Neuronal stem cell (in vitro differentiated cells): ENCODE measurements around the gene CORO2B.

Source experiments
- DNase-seq: peaks from one replicate; pipeline ENCODE4 v3.0.0-alpha.2; 2013; ENCODE audit warnings: low spot score
- H2AFZ ChIP-seq: one replicate; pipeline ENCODE4 v1.6.1; 2013; ENCODE audit warnings: mild to moderate bottlenecking, low read length, inconsistent platforms
- H2AK5ac ChIP-seq: 2 replicates; pipeline ENCODE4 v1.6.1; 2013; ENCODE audit warnings: low read depth, mild to moderate bottlenecking, inconsistent platforms, low read length, moderate library complexity, mixed read lengths
- H2BK120ac ChIP-seq: 2 replicates; pipeline ENCODE4 v1.6.1; 2013; ENCODE audit warnings: low read depth, mild to moderate bottlenecking, inconsistent platforms, low read length, moderate library complexity, mixed read lengths
- H2BK12ac ChIP-seq: one replicate; pipeline ENCODE4 v1.6.1; 2013; ENCODE audit warnings: low read length, inconsistent platforms
- H2BK15ac ChIP-seq: 2 replicates; pipeline ENCODE4 v1.6.1; 2013; ENCODE audit warnings: mild to moderate bottlenecking, low read length, inconsistent platforms, mixed read lengths
- H2BK5ac ChIP-seq: one replicate; pipeline ENCODE4 v1.6.1; 2013; ENCODE audit warnings: inconsistent platforms, mild to moderate bottlenecking, low read length, moderate library complexity
- H3K14ac ChIP-seq: one replicate; pipeline ENCODE4 v1.6.1; 2013; ENCODE audit warnings: low read length, inconsistent platforms
- H3K18ac ChIP-seq: 2 replicates; pipeline ENCODE4 v1.6.1; 2013; ENCODE audit warnings: low read length, inconsistent platforms
- H3K23ac ChIP-seq: 2 replicates; pipeline ENCODE4 v1.6.1; 2013; ENCODE audit warnings: low read depth, mild to moderate bottlenecking, mixed read lengths, low read length, inconsistent platforms; ENCODE audit not compliant: poor library complexity
- H3K27ac ChIP-seq: replicated peaks from 3 replicates; pipeline ENCODE4 v1.5.1; 2013; ENCODE audit warnings: low read length, inconsistent platforms
- H3K27me3 ChIP-seq, 3 experiments: 2 replicates each; pipeline ENCODE4 v1.6.1; 2013; ENCODE audit warnings: low read length in 3 of 3, mild to moderate bottlenecking in 2 of 3, inconsistent platforms in 1 of 3, low read depth in 1 of 3, mixed read lengths in 1 of 3, moderate library complexity in 1 of 3; ENCODE audit not compliant: control insufficient read depth in 3 of 3, insufficient read depth in 3 of 3
- H3K36me3 ChIP-seq, 2 donors: replicated peaks in 1 of 2; 2 replicates each; pipeline ENCODE4 v1.6.1; 2013; ENCODE audit warnings: low read length in 2 of 2; ENCODE audit not compliant: control insufficient read depth in 2 of 2, insufficient read depth in 2 of 2
- H3K4ac ChIP-seq: 2 replicates; pipeline ENCODE4 v1.6.1; 2013; ENCODE audit warnings: inconsistent platforms, mild to moderate bottlenecking, low read length, moderate library complexity
- H3K4me1 ChIP-seq, 2 donors: 1 replicate in 1 of 2; 2 replicates in 1 of 2; pipeline ENCODE4 v1.6.1; 2013; ENCODE audit warnings: low read length in 2 of 2, low read depth in 1 of 2; ENCODE audit not compliant: control insufficient read depth in 2 of 2, insufficient read depth in 1 of 2
- H3K4me2 ChIP-seq: one replicate; pipeline ENCODE4 v1.6.1; 2013; ENCODE audit warnings: mild to moderate bottlenecking, low read length, inconsistent platforms; ENCODE audit not compliant: insufficient read depth, poor library complexity, severe bottlenecking
- H3K4me3 ChIP-seq, 2 donors: 2 replicates each; pipeline ENCODE4 v1.5.1; 2013; ENCODE audit warnings: low read length in 2 of 2, mild to moderate bottlenecking in 2 of 2, inconsistent platforms in 1 of 2, moderate library complexity in 1 of 2
- H3K79me1 ChIP-seq: one replicate; pipeline ENCODE4 v1.6.1; 2013; ENCODE audit warnings: low read depth, mild to moderate bottlenecking, inconsistent platforms, low read length, moderate library complexity
- H3K9ac ChIP-seq: one replicate; pipeline ENCODE4 v1.6.1; 2013; ENCODE audit warnings: mild to moderate bottlenecking, low read depth, low read length, inconsistent platforms; ENCODE audit not compliant: poor library complexity
- H3K9me3 ChIP-seq, 2 donors: replicated peaks in 1 of 2; 2 replicates each; pipeline versions ENCODE3 to v1.6.1; 2013; ENCODE audit warnings: low read length in 2 of 2, mild to moderate bottlenecking in 2 of 2, inconsistent platforms in 1 of 2, low read depth in 1 of 2, mixed read lengths in 1 of 2, moderate library complexity in 1 of 2; ENCODE audit not compliant: control insufficient read depth in 2 of 2, insufficient read depth in 1 of 2
- H4K8ac ChIP-seq: one replicate; pipeline ENCODE4 v1.6.1; 2013; ENCODE audit warnings: low read depth, mild to moderate bottlenecking, inconsistent platforms, low read length, moderate library complexity
- H4K91ac ChIP-seq: one replicate; pipeline ENCODE4 v1.6.1; 2013; ENCODE audit warnings: low read length, low read depth, mild to moderate bottlenecking, inconsistent platforms; ENCODE audit not compliant: poor library complexity
- WGBS, 2 donors: extraction: QIAGEN DNeasy Blood & Tissue Kit; methylation state at CpG; one replicate each; pipeline ENCODE4 v1.1.7; 2013; ENCODE audit warnings: missing lambda C conversion rate in 2 of 2, mixed read lengths in 1 of 2; ENCODE audit not compliant: insufficient read length in 2 of 2, insufficient replicate concordance in 1 of 2; ENCODE audit errors: extremely low coverage in 2 of 2; 5-methylcytosine and 5-hydroxymethylcytosine counted together

Gene CORO2B

DNA sequence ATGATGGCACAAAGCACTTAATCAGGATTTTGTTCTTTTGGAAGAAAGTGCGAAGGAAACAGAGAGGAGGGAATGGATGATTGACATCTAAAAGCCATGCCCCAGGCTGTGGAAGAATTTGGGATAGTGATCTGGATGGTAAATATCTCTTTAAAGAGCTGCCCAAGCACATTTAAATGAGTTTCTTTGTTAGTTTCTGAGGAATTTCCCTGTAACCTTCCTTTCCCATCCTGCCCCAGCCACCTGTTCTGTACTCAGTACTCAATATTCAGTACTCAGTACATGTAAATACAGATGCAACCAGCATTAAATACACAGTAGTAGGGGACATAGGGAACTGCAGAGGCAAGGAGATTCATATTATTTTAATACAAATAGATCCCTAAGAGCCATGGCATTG lies 7.8 kb upstream of the CORO2B start:
- Histone ChIP-seq H3K36me3 (no peaks in the 10 kb centered on the region), H3K4me3 (no peak overlapping the region), H3K18ac (no peak overlapping the region), H3K9ac (no peak overlapping the region), H3K9me3 (no peaks in the 10 kb centered on the region), H3K14ac (no peak overlapping the region), H2BK120ac (no peak overlapping the region), H2AK5ac (no peak overlapping the region), H4K8ac (no peak overlapping the region), H2BK5ac (no peak overlapping the region), H2BK12ac (no peak overlapping the region), H2AFZ (no peak overlapping the region), H3K27ac (no peak overlapping the region), H2BK15ac (no peak overlapping the region), H3K4me1 (peaks cover 6 to 31% of the 10 kb centered on the region in 2 donors), H3K27me3 (peaks cover 0 to 5% (median 0%) of the 10 kb centered on the region in 3 experiments), H4K91ac (no peak overlapping the region), H3K4ac (no peak overlapping the region), H3K23ac (no peak overlapping the region), H3K4me2 (no peak overlapping the region), H3K79me1 (no peaks in the 10 kb centered on the region)
- no peak for DNase-seq
- WGBS, 2 donors = no CpG with 5 or more reads among the region's 1 CpG

DNA sequence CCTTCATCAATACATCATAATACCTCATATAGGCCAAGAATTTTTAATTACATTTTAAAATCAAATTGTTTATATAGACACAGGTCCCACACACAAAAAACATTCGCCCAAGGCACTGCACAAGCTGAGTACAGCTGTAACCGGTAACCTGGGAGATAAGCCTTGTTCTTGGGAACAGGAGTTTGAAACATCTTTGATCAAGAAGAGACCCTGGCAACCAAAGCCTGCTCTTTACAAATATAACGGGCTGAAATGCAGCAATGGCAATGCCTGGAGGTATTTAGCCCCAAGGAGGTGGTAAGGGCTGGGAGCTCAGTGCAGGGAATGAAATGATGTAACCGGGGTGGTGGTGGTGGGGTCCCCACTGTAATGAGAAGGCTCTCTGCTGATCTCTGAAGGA lies 7.2 kb upstream of the CORO2B start:
- no peak for DNase-seq
- Histone ChIP-seq H2BK12ac (no peak overlapping the region), H2AFZ (peak overlapping the region; percentile 1), H3K27ac (no peak overlapping the region), H3K9ac (no peak overlapping the region), H2AK5ac (no peak overlapping the region), H2BK120ac (no peak overlapping the region), H3K14ac (no peak overlapping the region), H3K18ac (peak overlapping the region; percentile 7), H3K27me3 (peaks cover 0 to 5% (median 0%) of the 10 kb centered on the region in 3 experiments), H3K4me3 (no peak overlapping the region), H3K36me3 (no peaks in the 10 kb centered on the region), H2BK15ac (no peak overlapping the region), H4K91ac (no peak overlapping the region), H2BK5ac (no peak overlapping the region), H3K23ac (no peak overlapping the region), H3K9me3 (no peaks in the 10 kb centered on the region), H3K4me2 (no peak overlapping the region), H3K4me1 (peaks cover 6 to 31% of the 10 kb centered on the region in 2 donors), H4K8ac (no peak overlapping the region), H3K4ac (no peak overlapping the region), H3K79me1 (no peaks in the 10 kb centered on the region)
- no CpG with 5 or more reads among the region's 4 CpGs for WGBS, 2 donors

DNA sequence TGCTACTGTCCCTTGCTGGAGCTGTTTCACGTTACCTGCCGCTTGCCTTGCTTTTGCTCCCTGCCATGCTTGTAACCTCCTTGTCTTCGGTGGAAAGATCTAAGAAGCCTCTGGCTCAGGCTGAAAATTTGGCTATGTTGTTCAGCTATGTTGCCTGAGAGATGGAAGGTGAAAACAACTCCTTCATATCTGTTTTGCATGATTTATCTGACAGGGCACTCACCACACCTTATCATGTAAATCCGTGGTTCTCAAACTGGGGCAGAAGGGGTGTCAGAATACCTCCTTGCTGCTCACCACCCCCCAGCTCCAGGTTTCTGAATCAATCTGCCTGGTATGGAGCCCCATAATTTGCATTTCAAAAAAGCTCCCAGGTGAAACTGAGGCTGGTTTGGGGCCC lies 6.5 kb upstream of the CORO2B start:
- no peak overlapping the region for H2BK12ac ChIP-seq
- no peaks in the 10 kb centered on the region for H3K79me1 ChIP-seq
- H3K36me3 ChIP-seq = no peaks in the 10 kb centered on the region
- no peak overlapping the region for H2AFZ ChIP-seq
- H2AK5ac ChIP-seq = no peak overlapping the region
- H4K8ac ChIP-seq = no peak overlapping the region
- H3K4ac ChIP-seq = no peak overlapping the region
- WGBS, 2 donors = no CpG with 5 or more reads among the region's 4 CpGs
- no peak overlapping the region for H3K9ac ChIP-seq
- no peak overlapping the region for H2BK5ac ChIP-seq
- H3K23ac ChIP-seq = no peak overlapping the region
- no peak overlapping the region for H3K18ac ChIP-seq
- no peak overlapping the region for H4K91ac ChIP-seq
- no peak overlapping the region for H3K27ac ChIP-seq
- peaks cover 6 to 31% of the 10 kb centered on the region in 2 donors for H3K4me1 ChIP-seq
- no peak overlapping the region for H2BK120ac ChIP-seq
- no peak overlapping the region for H3K4me2 ChIP-seq
- H3K4me3 ChIP-seq = no peak overlapping the region
- peaks cover 0 to 6% (median 5%) of the 10 kb centered on the region in 3 experiments for H3K27me3 ChIP-seq
- H3K14ac ChIP-seq = no peak overlapping the region
- no peaks in the 10 kb centered on the region for H3K9me3 ChIP-seq
- H2BK15ac ChIP-seq = no peak overlapping the region
- DNase-seq = no peak

DNA sequence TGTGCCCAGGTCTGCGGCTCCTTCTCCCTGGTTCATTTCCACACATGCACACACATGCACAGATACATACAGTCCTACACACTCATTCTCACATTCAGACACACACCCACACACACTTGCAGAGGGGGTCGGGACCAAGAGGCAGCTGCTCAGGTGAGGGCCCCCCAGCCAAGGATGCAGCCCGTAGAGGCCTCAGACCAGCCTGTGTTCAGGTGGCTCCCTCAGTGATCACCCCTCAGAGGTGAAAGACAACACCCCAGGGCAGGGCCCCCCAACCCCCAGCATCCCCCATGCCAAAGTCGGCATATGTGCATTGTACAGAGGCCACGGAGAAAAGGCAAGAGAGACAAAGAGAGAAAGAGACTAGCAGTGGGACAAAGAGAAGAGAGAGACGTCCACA lies 5.9 kb upstream of the CORO2B start:
- Histone ChIP-seq H3K4me1 (peaks cover 9 to 34% of the 10 kb centered on the region in 2 donors), H3K79me1 (no peaks in the 10 kb centered on the region), H3K4ac (no peak overlapping the region), H2BK5ac (no peak overlapping the region), H3K18ac (no peak overlapping the region), H3K27me3 (peaks cover 0 to 10% (median 5%) of the 10 kb centered on the region in 3 experiments), H2BK15ac (no peak overlapping the region), H3K9me3 (peaks cover 0 to under 1% of the 10 kb centered on the region in 2 donors), H3K14ac (no peak overlapping the region), H3K4me3 (no peak overlapping the region), H3K23ac (no peak overlapping the region), H2BK12ac (peak overlapping the region; percentile 7), H3K36me3 (no peaks in the 10 kb centered on the region), H4K8ac (no peak overlapping the region), H2AK5ac (no peak overlapping the region), H3K4me2 (no peak overlapping the region), H3K27ac (no peak overlapping the region), H4K91ac (no peak overlapping the region), H2BK120ac (no peak overlapping the region), H2AFZ (no peak overlapping the region), H3K9ac (no peak overlapping the region)
- WGBS, 2 donors = no CpG with 5 or more reads among the region's 6 CpGs
- no peak for DNase-seq
